Parathyroid adenoma (tissue), 2 donors: ENCODE results near the gene DBH.

Source experiments
- H2AFZ ChIP-seq: fragments of 300-600 bp; sonication (generic); one replicate; pipeline ENCODE4 v1.7.0; 2017; ENCODE audit warnings: antibody characterized with exemption, mild to moderate bottlenecking
- H3K27ac ChIP-seq: fragments of 300-600 bp; sonication (generic); one replicate; pipeline ENCODE4 v1.7.0; 2017
- H3K27me3 ChIP-seq: fragments of 300-600 bp; sonication (generic); one replicate; pipeline ENCODE4 v1.7.0; 2017; ENCODE audit warnings: low read length; ENCODE audit not compliant: control insufficient read depth, insufficient read depth
- H3K36me3 ChIP-seq: fragments of 300-600 bp; sonication (generic); one replicate; pipeline ENCODE4 v1.7.0; 2017; ENCODE audit warnings: low read length; ENCODE audit not compliant: control insufficient read depth, insufficient read depth
- H3K4me1 ChIP-seq: fragments of 300-600 bp; sonication (generic); one replicate; pipeline ENCODE4 v1.7.0; 2017; ENCODE audit warnings: control low read depth
- H3K4me2 ChIP-seq: fragments of 300-600 bp; sonication (generic); one replicate; pipeline ENCODE4 v1.7.0; 2017; ENCODE audit warnings: low read length
- H3K4me3 ChIP-seq: fragments of 300-600 bp; sonication (generic); one replicate; pipeline ENCODE4 v1.7.0; 2017; ENCODE audit warnings: low read depth, low read length
- H3K79me2 ChIP-seq: fragments of 300-600 bp; sonication (generic); one replicate; pipeline ENCODE4 v1.7.0; 2017; ENCODE audit warnings: control low read depth
- H3K9ac ChIP-seq: fragments of 300-600 bp; sonication (generic); one replicate; pipeline ENCODE4 v1.7.0; 2017; ENCODE audit warnings: mild to moderate bottlenecking
- H3K9me3 ChIP-seq: fragments of 300-600 bp; sonication (generic); one replicate; pipeline ENCODE4 v1.7.0; 2017; ENCODE audit warnings: low read length; ENCODE audit not compliant: control insufficient read depth
- CTCF ChIP-seq: fragments of 300-600 bp; sonication (generic); IDR thresholded peaks from one replicate; pipeline ENCODE4 v1.7.0; 2017; ENCODE audit warnings: antibody characterized with exemption, mild to moderate bottlenecking
- donor health status: primary hyperparathyroidism.

The DBH gene

GRCh38 chr9:133635533-133636531, at the start of gene DBH:
Gene DBH (plus strand): TSS chr9:133636363. CDS start chr9:133636372, 9 bp downstream.
- H3K27me3 ChIP-seq, result no peaks in the 10 kb centered on the region
- H3K4me2 ChIP-seq, result no peak within 1 kb of the TSS
- H3K9me3 ChIP-seq, result no peaks in the 10 kb centered on the region
- no peaks in the 10 kb centered on the region for H3K36me3 ChIP-seq
- TF ChIP-seq CTCF, result no peak
- H3K4me1 ChIP-seq, result peaks cover 4% of the 10 kb centered on the region
- no peak within 1 kb of the TSS for H3K4me3 ChIP-seq
- H3K9ac ChIP-seq, result no peak within 1 kb of the TSS
- no peak within 1 kb of the TSS for H2AFZ ChIP-seq
- no peak within 1 kb of the TSS for H3K27ac ChIP-seq
- no peaks in the 10 kb centered on the region for H3K79me2 ChIP-seq

GRCh38 chr9:133587051-133587450, 49.1 kb upstream of the DBH start:
- H3K27ac ChIP-seq, result no peak overlapping the region
- H3K4me3 ChIP-seq, result no peak overlapping the region
- H3K4me2 ChIP-seq, result no peak overlapping the region
- H2AFZ ChIP-seq, result no peak overlapping the region
- H3K9me3 ChIP-seq, result no peaks in the 10 kb centered on the region
- H3K36me3 ChIP-seq, result no peaks in the 10 kb centered on the region
- H3K79me2 ChIP-seq, result no peaks in the 10 kb centered on the region
- no peak overlapping the region for H3K9ac ChIP-seq
- H3K27me3 ChIP-seq, result peaks cover 10% of the 10 kb centered on the region
- no peaks in the 10 kb centered on the region for H3K4me1 ChIP-seq
- TF ChIP-seq CTCF, result no peak

GRCh38 chr9:133587466-133587865, 48.7 kb upstream of the DBH start:
- H3K27me3 ChIP-seq, result peaks cover 10% of the 10 kb centered on the region
- H2AFZ ChIP-seq, result no peak overlapping the region
- no peak overlapping the region for H3K9ac ChIP-seq
- TF ChIP-seq CTCF, result no peak
- H3K36me3 ChIP-seq, result no peaks in the 10 kb centered on the region
- H3K9me3 ChIP-seq, result no peaks in the 10 kb centered on the region
- H3K4me3 ChIP-seq, result no peak overlapping the region
- H3K27ac ChIP-seq, result no peak overlapping the region
- no peaks in the 10 kb centered on the region for H3K4me1 ChIP-seq
- no peak overlapping the region for H3K4me2 ChIP-seq
- H3K79me2 ChIP-seq, result no peaks in the 10 kb centered on the region

- Histone ChIP-seq H3K4me3 (no peak overlapping the region), H3K4me1 (no peaks in the 10 kb centered on the region), H3K36me3 (no peaks in the 10 kb centered on the region), H3K79me2 (no peaks in the 10 kb centered on the region), H3K9me3 (no peaks in the 10 kb centered on the region), H3K27me3 (peaks cover 7% of the 10 kb centered on the region), H3K27ac (no peak overlapping the region), H3K4me2 (no peak overlapping the region), H3K9ac (no peak overlapping the region), H2AFZ (no peak overlapping the region)
- TF ChIP-seq CTCF, result no peak
Observed at GRCh38 chr9:133589454-133590227, 46.5 kb upstream of the DBH start.
